AG10803 (cell line): ENCODE measurements around the gene TULP4.

ENCODE experiments used
- DNase-seq: peaks from one replicate; pipeline ENCODE4 v3.0.0; 2010; ENCODE audit warnings: low read depth
- H3K4me3 ChIP-seq: 2 replicates; pipeline ENCODE4 v1.5.1; 2011; ENCODE audit warnings: mild to moderate bottlenecking, low read length, control low read depth
- TF ChIP-seq, protein P1 (sequence below): conservative IDR thresholded peaks from 2 replicates; pipeline ENCODE4 v1.5.1; 2011; ENCODE audit warnings: mild to moderate bottlenecking, low read length, control low read depth, inconsistent platforms

TULP4 gene

DNA sequence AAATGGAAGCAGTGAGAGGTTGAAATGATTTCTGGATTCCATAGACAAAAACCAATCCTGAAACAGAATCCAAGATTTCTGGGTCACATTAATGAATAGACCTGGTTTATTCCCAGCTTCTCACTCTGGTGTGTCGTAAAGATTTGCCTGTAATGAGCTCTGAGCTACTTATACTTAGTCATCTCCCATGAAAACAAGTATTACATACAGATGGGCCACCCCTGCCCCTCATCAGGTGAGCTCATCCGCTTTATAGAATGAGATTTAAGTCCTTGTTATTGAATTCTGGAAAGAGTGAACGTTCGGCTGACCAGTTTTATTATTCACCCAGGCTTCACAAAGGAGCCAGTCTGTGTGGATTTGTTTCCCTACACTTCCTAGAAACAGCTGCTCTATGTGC lies 200.5 kb downstream of the TULP4 start:
- H3K4me3 ChIP-seq, result no peak overlapping the region
- no peak for DNase-seq
- TF ChIP-seq, protein P1, sequence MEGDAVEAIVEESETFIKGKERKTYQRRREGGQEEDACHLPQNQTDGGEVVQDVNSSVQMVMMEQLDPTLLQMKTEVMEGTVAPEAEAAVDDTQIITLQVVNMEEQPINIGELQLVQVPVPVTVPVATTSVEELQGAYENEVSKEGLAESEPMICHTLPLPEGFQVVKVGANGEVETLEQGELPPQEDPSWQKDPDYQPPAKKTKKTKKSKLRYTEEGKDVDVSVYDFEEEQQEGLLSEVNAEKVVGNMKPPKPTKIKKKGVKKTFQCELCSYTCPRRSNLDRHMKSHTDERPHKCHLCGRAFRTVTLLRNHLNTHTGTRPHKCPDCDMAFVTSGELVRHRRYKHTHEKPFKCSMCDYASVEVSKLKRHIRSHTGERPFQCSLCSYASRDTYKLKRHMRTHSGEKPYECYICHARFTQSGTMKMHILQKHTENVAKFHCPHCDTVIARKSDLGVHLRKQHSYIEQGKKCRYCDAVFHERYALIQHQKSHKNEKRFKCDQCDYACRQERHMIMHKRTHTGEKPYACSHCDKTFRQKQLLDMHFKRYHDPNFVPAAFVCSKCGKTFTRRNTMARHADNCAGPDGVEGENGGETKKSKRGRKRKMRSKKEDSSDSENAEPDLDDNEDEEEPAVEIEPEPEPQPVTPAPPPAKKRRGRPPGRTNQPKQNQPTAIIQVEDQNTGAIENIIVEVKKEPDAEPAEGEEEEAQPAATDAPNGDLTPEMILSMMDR, result no peak

DNA sequence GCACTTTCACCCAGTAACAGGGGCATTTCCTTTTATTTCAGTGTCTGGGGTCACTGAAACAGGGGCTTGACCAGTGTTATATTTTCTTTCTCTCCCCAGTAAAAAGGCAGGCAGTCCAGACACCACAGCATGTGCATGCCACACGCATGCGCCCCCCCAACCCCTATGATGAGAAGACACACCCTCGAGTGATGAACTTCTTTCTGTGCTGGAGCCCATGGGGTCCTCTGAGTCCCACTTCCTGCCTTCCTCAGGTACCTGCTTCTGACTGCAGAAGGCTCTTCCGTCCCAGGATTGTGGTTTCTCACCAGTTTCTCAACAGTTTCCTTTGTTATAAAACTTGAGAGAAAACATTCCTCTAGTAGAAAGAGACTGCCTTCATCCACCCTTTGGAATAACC lies 201.9 kb downstream of the TULP4 start:
- H3K4me3 ChIP-seq, result no peak overlapping the region
- TF ChIP-seq, protein P1, result no peak
- DNase-seq, result no peak

DNA sequence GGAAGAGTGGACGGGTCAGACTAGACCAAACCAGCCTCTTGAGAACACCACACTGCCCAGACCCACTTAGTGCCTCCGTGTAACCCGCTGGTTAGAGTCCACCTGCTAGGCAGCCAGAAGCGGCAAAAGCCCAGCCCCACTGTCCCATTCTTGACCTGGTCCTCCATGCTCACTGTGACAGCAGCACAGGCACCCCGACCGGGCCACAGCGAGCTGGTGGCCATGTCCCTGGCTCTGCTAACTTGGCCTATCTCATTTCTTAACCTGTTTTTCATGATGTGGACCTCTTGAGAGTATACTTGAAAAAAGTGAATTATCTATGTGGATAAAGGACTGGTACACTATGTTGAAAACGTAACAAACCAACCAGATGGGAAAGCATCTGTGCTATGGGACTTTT lies 202.7 kb downstream of the TULP4 start:
- H3K4me3 ChIP-seq, result no peak overlapping the region
- TF ChIP-seq, protein P1, result no peak
- no peak for DNase-seq

DNA sequence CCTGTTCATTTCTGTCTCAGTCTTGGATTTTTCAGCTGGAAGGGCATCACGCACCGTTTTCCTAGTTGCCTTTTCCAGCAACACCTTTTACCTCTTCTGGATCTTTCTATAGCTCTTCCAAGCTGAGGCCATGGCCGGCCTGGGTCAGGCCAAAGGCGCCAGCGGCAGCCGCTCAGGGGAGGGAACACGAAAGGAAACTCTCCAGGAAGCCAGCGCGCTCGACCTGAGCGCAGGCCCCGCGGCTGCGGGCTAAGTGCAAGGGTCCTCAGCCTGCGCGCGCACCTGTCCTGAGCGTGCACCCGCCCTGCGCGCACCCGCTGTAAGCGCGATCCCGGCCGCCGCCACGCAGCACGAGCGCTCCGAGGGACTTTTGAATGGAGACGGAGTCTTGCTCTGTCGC lies 203.8 kb downstream of the TULP4 start:
- no peak overlapping the region for H3K4me3 ChIP-seq
- TF ChIP-seq, protein P1, result no peak
- DNase-seq, result no peak

DNA sequence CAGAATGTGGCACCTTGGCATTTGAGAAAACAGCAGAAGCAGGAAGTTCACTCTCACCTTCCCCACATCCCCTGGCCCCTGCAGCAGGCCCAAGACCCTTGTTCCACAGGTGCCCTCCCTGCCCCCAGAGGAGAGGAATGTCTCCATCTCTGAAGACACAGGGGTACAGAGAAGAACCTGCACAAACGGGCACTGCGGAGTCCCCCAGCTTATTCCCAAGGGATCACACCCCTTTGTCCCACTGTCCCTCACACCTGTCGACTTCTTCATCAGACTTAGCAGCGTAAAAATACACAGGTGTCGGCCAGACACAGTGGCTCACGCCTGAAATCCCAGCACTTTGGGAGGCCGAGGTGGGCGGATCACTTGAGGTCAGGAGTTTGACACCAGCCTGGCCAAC lies 204.8 kb downstream of the TULP4 start:
- TF ChIP-seq, protein P1, result no peak
- no peak overlapping the region for H3K4me3 ChIP-seq
- no peak for DNase-seq

DNA sequence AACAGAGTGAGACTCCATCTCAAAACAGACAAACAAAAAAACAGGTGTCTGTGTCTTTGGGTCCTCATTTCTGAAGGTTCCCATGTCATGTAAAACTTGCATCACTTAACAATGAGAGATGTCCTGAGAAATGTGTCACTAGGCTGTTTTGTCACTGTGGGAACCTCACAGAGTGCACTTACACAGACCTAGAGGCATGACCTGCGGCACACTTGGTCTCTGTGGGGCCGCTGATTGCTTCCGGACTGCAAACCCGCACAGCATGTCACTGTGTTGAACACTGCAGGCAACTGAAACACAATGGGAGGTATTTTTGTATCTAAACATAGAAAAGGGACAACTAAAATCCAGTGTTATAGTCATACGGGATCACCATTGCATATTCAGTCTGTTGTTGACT lies 205.3 kb downstream of the TULP4 start:
- no peak for DNase-seq
- no peak overlapping the region for H3K4me3 ChIP-seq
- TF ChIP-seq, protein P1, result no peak

DNA sequence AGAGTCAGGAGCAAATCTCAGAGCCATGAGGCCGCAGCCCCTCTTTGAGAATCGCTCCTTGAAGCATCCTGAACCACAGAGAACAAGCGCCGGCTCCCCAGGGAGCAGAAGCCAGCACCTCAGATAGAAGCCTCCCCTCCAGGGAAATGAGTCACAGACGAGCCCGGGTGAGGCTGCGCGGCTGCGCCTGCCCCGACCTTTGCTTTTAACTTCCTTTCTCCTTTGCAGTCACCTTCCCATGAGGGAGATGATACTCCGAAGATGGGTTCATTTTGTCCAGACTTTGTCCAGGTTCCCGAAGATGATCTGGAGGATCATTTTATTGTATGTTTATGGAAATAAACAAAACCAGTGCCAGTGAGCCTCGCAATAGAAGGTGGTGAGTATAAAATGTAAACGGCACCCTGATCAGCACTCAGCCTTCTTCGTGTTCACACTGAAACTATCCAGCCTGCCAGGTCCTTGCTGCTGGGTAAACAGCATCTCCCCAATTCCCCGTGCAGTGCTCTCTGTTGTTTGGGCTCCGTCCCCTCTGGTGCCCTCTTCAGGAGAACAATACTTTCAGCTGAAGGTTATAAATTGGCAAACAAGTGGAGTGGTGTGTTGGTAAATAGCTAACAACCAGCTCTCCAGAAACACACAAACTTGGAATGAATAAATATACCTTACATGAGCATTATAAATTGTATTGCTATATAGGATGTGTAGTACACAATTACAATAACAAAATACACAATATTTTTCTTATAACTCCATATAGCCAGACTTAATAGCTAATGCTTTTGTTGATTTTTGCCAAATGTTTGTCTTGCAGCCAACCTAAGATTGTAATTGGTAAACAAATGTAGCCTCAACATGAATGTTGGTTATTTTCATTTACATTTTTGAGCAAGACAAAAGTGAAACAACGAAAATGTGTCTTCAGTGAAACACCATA lies 206.2 kb downstream of the TULP4 start:
- peak; percentile 85 for DNase-seq
- TF ChIP-seq, protein P1, result peak; percentile 83
- H3K4me3 ChIP-seq, result peak overlapping the region; percentile 57
